GM18861 (cell line): ENCODE data around the gene TMPRSS2.

Experiments
- ATAC-seq: cut with Tn5 transposase; IDR thresholded peaks from one replicate; pipeline ENCODE4 v1.9.1; 2021; ENCODE audit not compliant: unreplicated experiment

The TMPRSS2 gene

GRCh38 chr21:41510500-41510899 is 2.5 kb upstream of the TMPRSS2 start:
- no peak for ATAC-seq

DNA sequence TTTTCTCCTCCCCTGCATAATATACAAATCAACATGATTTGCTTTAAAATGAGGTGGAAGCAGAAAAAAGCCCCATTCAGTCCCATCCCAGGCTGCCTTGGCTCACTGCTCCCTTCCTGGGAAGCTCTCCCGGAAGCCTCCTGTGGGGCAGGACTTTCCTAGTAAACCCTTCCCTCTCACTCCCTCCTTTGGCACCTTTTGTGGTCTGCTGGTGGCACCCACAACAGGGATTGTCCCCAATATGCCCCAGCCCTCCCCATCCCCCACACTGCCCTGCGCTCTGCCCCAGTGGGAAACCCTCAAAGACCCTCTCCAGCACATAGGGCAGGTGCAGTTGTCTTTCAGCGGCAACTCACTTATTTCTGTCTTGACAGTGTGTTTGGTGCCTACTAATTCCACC is 1.8 kb upstream of the TMPRSS2 start:
- ATAC-seq: no peak

- ATAC-seq: no peak
Observed at GRCh38 chr21:41509145-41509496, 1.2 kb upstream of the TMPRSS2 start.

- no peak for ATAC-seq
Observed at GRCh38 chr21:41508415-41509144, 622 bp upstream of the TMPRSS2 start.

DNA sequence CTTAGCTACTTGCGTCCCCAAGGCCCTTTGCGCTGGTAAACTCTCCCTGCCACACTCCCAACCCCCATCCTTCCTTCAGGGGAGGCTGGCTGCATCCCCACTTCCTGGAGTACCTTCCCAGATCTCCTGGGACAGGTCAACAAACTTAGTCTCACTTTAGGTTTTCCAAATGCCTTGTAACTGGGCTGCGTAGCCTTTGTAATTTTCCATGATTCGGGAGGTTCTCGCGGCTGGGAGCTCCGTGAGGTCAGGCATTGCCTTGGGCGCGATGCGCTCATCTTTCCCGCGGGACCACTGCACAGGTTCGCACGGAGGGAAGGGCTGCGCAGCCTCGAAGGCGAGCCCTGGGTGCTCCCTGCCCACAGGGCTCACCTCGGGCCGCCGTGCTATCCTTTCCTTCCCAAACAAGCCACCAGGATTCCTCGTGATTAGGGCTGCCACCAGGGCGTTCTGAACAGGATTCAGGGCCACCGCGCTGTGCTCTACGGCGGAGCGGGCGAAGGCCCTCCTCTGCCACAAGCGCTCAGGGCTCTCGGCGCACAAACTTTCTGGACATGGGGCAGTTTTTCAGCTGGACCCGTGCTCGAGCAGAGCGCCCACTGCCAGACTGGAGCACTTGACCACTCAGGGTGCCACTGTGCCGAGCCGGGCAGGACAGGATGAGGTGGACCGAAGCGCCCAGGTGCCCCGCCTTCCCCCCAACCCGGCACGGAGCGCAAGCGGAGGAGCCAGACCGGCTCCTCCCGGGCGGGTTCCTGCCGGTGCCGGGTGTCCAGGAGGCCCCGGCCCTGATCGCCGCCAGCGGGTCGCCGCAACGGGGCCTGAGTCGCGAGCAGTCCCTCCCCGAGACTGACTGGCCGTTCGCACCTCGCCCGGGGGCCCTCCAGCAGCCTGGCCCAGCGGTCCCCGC is 1.1 kb downstream of the TMPRSS2 start:
- no peak for ATAC-seq

DNA sequence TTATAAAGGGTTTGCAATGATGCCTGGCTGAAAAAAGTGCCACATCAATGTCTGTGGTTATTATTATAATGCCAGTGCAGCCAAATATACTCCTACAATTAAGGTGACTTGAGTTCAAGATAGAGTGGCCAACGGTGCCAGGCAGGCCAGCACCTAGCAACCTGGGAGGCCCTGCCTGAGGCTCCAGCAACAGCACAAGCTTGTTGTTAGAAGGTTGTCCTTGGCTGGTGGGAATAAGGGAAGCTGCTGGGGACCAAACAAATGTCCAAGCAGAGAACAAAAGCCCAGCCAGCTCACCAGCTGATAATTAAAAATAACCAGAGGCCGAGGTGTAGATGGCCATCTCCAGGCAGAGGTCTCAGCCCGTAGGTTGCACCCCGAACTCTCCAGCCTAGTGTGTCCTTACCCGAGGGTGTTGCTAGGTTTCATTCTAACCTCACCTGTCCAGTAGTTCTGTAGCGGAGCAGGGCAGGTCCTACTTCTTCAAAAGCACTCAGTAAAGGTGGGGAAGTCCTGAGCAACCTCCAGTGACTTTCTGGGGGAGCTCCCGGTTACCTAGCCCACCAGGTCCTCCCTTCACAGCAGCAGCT is 1.9 kb downstream of the TMPRSS2 start:
- no peak for ATAC-seq

- no peak for ATAC-seq
Observed at GRCh38 chr21:41504030-41504429, 3.9 kb downstream of the TMPRSS2 start.

DNA sequence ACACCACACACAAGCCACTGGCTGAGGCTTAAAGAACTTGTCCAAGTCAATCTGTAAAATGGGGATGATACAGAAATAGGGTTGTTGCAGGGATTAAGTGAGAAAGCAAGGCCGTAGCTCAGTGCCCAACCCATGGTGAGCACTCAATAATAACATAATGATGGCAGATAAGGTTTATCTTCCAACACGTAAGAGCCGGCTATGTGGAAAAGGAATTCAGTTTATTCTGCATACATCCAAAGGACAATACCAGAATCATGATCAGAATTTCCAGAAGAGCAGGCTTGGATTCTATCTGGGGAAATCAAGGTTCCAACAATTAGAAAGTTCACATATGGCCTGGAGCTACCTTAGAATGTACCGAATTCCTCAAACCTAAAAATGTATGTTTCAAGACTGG is 4.6 kb downstream of the TMPRSS2 start:
- ATAC-seq: no peak

DNA sequence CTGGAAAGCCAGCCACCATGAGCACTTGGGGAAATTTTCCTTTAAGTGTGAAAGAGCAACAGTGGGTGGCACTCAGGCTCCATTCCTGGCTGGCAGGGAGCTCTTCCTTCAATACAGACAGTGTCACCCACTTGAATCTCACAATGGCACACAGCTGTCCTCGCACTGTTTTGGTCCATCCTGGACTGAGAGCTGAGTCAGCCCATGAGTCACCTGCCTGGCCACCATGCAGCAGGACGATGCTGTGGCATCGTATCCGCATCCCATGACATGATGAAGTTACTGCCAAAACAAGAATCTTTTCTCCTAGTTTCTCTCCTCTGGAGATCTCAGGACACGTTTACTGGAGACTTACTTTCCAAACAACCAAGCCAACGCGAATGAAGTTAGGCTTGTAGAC is 6.0 kb downstream of the TMPRSS2 start:
- ATAC-seq: no peak

DNA sequence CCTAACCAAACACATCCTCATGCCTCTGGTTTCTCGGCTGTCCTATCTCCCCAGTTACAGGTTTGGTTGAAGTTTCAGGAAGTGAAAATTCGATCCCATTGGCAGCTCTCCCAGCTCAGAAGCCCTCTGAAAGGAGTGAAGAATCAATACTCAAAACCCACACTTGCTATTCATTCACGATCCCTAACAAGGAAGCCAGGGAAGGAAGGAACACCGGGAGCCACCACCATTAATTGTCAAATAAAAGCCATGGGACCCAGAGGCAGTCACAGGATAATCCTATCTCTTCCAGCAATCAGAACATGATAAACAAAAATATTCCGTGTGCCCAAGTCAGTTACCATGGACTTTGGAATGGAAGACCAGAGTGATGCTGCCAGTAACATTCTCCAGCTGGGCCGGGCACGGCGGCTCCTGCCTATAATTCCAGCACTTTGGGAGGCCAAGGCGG is 7.0 kb downstream of the TMPRSS2 start:
- no peak for ATAC-seq

DNA sequence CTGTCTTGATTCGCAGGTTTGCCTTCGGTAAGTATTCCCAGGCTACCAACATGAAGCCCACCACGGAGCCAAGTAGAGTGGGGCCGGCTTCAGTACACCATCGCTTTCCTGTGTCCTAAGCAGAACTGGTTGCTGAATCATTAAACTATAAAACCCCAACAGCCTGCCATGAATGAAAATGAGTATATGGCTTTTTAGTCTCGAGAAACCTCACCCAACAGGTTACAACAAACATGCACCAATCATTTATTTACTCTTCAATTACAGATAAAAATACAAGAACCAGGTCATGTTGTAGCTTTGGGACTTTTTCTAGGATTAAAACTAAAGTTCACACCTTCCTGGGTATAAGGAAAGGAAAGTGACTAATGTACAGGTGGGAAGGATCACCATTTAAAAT is 7.6 kb downstream of the TMPRSS2 start:
- ATAC-seq: no peak

- ATAC-seq: no peak
Observed at GRCh38 chr21:41499920-41500319, 8.0 kb downstream of the TMPRSS2 start.

GRCh38 chr21:41497788-41498187 is 10.2 kb downstream of the TMPRSS2 start:
- ATAC-seq: no peak

GRCh38 chr21:41497008-41497407 is 10.9 kb downstream of the TMPRSS2 start:
- no peak for ATAC-seq

- no peak for ATAC-seq
Observed at GRCh38 chr21:41494242-41494641, 13.7 kb downstream of the TMPRSS2 start.

GRCh38 chr21:41491412-41491811 is 16.5 kb downstream of the TMPRSS2 start:
- ATAC-seq: no peak

DNA sequence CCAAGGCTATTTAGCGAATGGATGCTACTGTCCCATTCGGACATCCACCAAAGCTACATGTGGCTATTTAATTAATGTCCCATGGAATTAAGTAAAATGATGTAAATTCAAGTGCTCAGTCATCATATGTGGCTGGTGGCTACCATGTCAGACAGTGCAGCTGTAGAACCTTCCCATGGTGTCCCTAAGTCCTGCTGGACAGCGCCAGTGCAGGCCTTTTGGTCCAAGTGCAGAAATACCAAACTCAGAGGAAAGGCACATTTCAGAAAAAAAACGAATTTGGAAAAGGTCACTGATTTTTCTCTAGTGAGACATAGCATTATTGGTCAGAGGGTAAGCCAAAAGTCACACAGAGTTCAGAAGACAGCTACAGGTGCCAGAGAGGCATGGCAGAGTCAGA is 17.6 kb downstream of the TMPRSS2 start:
- ATAC-seq: no peak

DNA sequence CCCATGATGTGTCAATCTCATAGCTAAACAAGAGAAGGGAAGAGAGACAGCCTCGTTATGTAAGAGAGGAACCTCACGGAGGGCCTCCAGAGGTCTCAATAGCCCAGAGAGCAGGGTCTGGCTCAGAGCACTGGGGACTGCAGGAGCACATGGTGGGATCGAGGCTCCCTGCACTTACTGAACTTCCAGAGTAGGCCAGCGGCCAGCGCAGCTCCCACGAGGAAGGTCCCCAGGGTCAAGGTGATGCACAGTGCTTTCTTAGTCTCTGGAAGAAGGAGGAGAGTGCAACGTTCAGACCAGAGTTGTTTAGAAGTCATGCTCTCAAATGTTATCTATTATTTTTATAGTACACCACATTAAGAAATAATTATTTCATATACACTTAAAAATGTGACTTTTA is 18.6 kb downstream of the TMPRSS2 start:
- ATAC-seq: no peak

DNA sequence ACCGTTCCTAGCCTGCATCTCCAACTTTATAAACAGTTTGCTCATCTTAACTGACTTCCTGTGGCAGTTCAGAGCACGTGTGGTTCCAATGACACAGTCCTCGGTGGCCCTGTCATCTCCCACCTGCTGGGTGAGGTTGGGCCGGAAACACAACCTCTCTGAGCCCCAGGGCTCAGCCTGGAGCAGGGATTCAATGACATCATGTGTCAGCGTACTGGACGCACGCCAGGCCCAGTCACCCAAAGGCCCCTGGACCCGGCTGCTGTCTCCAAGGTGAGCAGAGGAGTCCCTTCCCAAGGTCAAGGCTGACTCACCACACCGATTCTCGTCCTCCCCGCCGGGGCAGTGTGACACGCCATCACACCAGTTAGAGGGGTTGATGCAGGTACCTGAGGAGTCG is 19.9 kb downstream of the TMPRSS2 start:
- ATAC-seq: no peak

- ATAC-seq: no peak
Observed at GRCh38 chr21:41487082-41487481, 20.9 kb downstream of the TMPRSS2 start.

- no peak for ATAC-seq
Observed at GRCh38 chr21:41483973-41484372, 24.0 kb downstream of the TMPRSS2 start.

GRCh38 chr21:41483415-41483814 is 24.5 kb downstream of the TMPRSS2 start:
- no peak for ATAC-seq
